Activated CD8-positive, alpha-beta memory T cell treated with anti-CD3 and anti-CD28 coated beads for 36 hours (primary cell): Measurements from ENCODE around the gene UCN3. TPM values are rescaled to one million over a fixed set of nuclear protein-coding genes. Genes with fewer than 3 reads are reported as not detected.
"Not testable (repeated sequence)": the region's sequence is repeated elsewhere in the genome, so short reads cannot be mapped to it uniquely, and the experiment has no call there.

Experiments used
- CTCF ChIA-PET: fragments of 350-600 bp; sonication (Branson Sonifier 250); formaldehyde crosslinking; loops from one replicate; lab custom pipeline; 2021; ENCODE audit warnings: antibody characterized with exemption; lab: Charles Lee
- POLR2A ChIA-PET: fragments of 350-600 bp; sonication (Branson Sonifier 250); formaldehyde crosslinking; loops from one replicate; lab custom pipeline; 2021; ENCODE audit warnings: antibody characterized with exemption; lab: Charles Lee
- total RNA-seq, 2 experiments: library from RNA; stranded (reverse); gene quantifications; one replicate each; pipeline ENCODE4 v1.2.3, GENCODE V29; 2021

The UCN3 gene
- total RNA-seq, 2 experiments from 2014 or later: not detected

- ChIA-PET CTCF (no interaction called here), POLR2A (no interaction called here)
These were observed 35.9 kb downstream of the UCN3 start for GRCh38 chr10:5400468-5401240.

DNA sequence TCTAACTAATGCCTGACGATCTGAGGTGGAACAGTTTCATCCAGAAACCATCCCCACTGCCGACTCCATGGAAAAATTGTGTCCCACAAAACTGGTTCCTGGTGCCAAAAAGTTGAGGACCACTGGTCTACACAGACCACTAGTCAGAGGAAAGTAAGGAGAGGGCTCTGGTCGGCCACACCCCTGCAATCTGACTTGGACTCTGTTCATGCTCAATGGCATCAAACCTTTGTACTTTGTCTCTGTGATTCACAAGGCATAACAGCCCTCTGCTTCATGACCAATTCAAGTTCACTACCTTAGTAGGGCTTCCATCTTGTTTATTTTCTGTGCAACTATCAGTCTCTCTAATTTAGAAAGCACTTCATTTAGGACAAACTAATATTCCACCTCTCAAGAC is 38.0 kb downstream of the UCN3 start:
- POLR2A ChIA-PET: no interaction called here
- CTCF ChIA-PET: no interaction called here

DNA sequence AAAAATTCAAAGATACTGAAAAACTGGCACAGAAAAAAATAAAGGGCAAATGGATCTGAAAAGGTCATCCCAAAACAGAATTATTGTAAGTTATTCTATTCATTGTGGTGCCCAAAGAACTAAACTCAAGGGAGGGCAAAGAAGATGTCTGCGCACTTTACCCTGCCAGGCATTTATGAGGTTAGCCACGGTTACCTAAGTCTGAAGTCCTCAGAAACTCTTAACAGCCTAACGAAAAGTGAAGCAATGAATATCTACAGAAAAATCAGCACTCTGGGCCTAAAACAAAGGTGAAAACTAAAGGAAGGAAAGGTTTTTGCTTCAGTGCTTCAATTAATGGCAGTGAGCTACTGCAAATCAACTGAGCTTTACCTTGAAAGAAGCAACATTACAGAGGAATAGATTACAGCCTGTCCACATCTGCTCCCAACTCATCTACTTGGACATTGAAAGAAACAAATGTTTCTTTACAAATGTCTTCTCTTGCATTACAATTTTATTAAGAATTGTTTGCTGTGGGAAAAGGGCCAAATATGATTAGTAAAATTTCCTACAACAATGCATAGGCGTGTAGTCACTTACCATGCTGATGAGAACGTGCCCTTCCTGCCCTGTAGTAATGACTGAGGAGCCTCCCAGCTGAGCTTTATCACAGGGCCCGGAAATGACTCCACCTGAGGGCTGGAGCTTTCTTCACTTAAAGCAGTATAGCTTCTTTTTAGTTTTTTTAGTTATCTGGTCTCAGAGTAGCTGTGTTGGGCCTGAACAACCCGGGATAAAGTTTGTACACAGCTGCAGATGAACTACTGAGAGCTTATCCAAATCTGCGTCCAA is 39.7 kb downstream of the UCN3 start, which contains the start of gene TUBAL3:
Gene TUBAL3, minus strand, starts transcription at position 621 of the 834 bp plus-strand sequence. Its CDS starts 36 bp downstream, at position 585.
- ChIA-PET CTCF (no interaction called here), POLR2A (no interaction called here)

DNA sequence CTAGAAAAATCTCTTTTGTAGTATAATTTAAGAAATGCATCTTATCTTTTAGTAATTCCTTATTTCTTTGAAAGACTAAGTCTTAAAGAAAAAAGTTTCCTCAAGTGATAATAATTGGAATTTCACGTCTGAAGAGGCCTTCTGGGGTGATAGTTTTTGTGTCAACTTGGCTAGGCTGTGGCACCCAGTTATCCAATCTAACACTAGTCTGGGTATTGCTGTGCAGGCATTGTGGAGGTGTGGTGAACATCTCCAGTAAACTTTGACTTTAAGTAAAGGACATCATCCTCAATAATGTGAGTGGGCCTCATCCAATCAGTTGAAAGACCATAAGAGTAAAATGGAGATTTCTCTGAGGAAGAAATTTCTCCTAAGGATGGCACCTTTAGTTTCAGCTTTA is 42.2 kb downstream of the UCN3 start:
- CTCF ChIA-PET: no interaction called here

GRCh38 chr10:5410787-5411186 is 46.0 kb downstream of the UCN3 start:
- CTCF ChIA-PET: interaction anchor here (1.1 kb wide), 1 partner anchor 596 kb away, joined by 3 read pairs; no protein-coding TSS in a partner anchor
- POLR2A ChIA-PET: not testable (repeated sequence)

More for the DNA sequence above, 42.2 kb downstream of the UCN3 start:
- POLR2A ChIA-PET: no interaction called here

- CTCF ChIA-PET: interaction anchor here (1.1 kb wide), 1 partner anchor 597 kb away, joined by 3 read pairs; no protein-coding TSS in a partner anchor
These were observed 47.1 kb downstream of the UCN3 start for GRCh38 chr10:5411941-5412276.

DNA sequence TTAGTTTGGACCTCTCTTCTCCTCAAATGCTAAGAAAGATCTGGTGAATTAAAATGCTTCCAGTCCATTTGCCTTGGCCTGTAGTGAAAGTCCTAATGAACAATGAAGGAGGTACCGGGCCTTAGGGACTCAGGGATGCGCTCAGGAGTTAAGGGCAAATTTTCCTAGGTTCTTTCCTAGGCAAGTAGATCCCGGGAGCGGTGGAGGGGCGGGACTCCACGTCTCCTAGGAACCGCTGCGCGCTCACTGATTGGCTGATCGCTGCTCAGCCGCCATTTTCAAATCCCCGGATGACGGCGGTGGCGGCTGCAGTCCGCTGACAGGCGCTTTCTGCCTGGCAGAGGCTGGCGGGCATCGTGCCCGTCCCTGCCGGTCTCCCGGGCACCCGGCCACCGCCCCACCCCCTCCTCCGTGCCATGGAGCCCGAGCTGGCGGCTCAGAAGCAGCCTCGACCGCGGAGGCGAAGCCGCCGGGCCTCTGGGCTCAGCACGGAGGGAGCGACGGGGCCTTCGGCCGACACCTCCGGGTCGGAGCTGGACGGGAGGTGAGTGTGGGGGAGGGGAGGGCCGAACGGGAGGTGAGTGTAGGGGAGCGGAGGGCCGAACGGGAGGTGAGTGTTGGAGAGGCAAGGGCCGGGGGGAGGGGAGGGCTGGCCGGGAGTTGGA is 47.6 kb downstream of the UCN3 start, which contains the start of gene NET1:
Gene NET1, plus strand, starts transcription at position 281 of the 665 bp plus-strand sequence. Its CDS starts 136 bp downstream, at position 417.
- POLR2A ChIA-PET: no interaction called here
- CTCF ChIA-PET: no interaction called here

More at GRCh38 chr10:5411941-5412276, 47.1 kb downstream of the UCN3 start:
- POLR2A ChIA-PET: no interaction called here

- ChIA-PET CTCF (no interaction called here), POLR2A (no interaction called here)
These were observed 48.5 kb downstream of the UCN3 start for GRCh38 chr10:5413012-5413938.

- ChIA-PET CTCF (no interaction called here), POLR2A (no interaction called here)
These were observed 52.2 kb downstream of the UCN3 start for GRCh38 chr10:5416981-5417380.

DNA sequence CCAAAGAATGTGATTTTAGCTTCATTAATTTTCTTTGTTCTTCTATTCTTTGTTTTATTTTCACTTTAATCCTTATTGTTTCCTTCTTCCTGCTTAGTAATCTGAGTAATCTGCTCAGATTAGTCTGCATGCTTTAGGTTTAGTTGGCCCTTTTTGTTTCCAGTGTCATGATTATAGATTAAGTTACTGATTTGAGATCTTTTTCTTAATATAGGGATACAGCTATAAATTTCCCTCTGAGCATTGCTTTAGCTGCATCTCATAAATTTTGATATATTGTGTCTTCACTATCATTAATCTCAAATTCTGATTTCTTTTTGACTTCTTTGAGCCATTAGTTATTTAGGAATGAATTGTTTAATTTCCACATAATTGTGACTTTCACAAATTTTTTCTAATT is 53.8 kb downstream of the UCN3 start:
- POLR2A ChIA-PET: no interaction called here
- CTCF ChIA-PET: no interaction called here

DNA sequence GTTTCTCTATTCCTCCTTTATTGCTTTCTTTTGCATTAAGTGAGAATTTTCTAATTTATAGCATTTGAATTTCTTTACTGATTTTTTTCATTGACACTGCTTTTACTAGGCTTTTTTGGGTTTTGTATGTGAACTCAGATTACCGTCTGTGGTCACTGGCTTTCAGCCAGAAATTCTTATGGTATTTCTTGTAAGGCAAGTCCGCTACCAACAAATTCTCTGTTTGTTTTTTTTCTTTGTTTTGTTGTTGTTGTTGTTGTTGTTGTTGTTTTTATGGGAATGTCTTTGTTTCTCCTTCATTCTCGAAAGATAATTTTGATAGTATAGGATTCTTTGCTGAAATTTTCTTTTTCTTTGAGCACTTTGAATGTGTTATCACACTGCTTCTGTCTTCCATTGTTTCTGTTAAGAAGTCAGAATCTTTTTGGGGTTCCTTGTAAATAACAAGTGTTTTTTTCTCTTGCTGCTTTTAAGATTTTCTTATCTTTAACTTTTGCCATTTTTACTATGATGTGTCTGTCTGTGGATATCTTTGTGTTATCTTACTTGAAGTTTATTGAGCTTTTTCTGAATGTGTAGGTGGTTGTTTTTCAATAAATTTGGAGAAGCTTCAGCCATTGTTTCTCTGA is 54.8 kb downstream of the UCN3 start:
- CTCF ChIA-PET: interaction anchor here (1.0 kb wide), 1 partner anchor 196 kb away, joined by 3 read pairs; no protein-coding TSS in a partner anchor
- POLR2A ChIA-PET: no interaction called here

GRCh38 chr10:5423771-5424170 is 59.0 kb downstream of the UCN3 start:
- ChIA-PET POLR2A (no interaction called here), CTCF (no interaction called here)

Other genes starting within 250 kb of the UCN3 start
- not detected for gene AKR1C8, start 179.8 kb upstream of the UCN3 start, total RNA-seq
- not detected for gene AKR1C4, start 168.1 kb upstream of the UCN3 start, total RNA-seq
- gene TUBAL3, start 39.9 kb downstream of the UCN3 start, total RNA-seq: not detected
- gene NET1, start 47.6 kb downstream of the UCN3 start, total RNA-seq: 10 to 100 TPM; 29.9 to 30.0 TPM
- gene CALML5, start 134.6 kb downstream of the UCN3 start, total RNA-seq: not detected
- gene CALML3, start 160.0 kb downstream of the UCN3 start, total RNA-seq: not detected